Stimulated activated CD8-positive, alpha-beta memory T cell treated with anti-CD3 and anti-CD28 coated beads, Interleukin-2, amount 100 ng/mL, for 1 hour (primary cell): ENCODE results near the gene ZNF512.
"Not testable (repeated sequence)": the region's sequence is repeated elsewhere in the genome, so short reads cannot be mapped to it uniquely, and the experiment has no call there.

ENCODE experiments used
- DNase-seq, 2 donors: peaks; one replicate each; pipeline ENCODE4 v3.0.0-alpha.2; 2020; ENCODE audit warnings: low read depth in 2 of 2

Gene ZNF512, protein sequence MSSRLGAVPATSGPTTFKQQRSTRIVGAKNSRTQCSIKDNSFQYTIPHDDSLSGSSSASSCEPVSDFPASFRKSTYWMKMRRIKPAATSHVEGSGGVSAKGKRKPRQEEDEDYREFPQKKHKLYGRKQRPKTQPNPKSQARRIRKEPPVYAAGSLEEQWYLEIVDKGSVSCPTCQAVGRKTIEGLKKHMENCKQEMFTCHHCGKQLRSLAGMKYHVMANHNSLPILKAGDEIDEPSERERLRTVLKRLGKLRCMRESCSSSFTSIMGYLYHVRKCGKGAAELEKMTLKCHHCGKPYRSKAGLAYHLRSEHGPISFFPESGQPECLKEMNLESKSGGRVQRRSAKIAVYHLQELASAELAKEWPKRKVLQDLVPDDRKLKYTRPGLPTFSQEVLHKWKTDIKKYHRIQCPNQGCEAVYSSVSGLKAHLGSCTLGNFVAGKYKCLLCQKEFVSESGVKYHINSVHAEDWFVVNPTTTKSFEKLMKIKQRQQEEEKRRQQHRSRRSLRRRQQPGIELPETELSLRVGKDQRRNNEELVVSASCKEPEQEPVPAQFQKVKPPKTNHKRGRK

DNA sequence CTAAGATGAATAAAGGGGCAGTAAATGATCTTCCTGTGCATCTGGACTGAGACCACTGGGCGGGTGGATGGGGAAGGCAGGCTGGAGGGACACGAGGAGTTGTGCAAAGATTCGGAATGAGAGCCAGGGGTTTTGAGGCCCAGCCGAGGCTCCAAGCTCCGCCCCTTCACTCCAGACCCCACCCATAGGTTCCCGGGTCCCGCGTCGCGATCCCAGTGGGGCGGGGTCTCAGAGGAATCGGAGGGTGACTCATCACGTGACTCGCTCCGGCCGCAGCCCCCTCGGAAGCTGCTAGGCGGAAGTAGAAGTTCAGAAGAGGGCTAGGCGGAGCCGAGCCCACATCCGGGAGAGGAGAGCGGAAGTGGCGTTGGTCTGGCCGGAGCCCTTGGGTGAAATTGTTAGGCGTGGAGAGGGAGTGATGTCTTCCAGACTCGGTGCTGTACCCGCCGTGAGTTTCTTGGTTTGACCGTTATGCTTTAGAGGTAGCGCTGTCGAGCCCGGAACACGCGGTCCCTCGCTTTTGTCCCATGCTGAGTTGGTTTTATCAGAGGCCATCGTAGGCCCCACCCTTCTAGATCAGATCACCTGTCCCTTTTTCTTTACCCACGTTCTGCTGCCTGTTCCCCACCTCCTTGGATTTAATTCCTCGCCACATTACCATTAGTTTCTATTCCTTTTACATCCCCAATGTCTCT is at the start of gene ZNF512:
ZNF512 (plus strand) TSS at position 348 of the 695 bp plus-strand sequence; CDS start at position 419, 71 bp downstream.
- peak; percentile 50 to 59 for DNase-seq

DNA sequence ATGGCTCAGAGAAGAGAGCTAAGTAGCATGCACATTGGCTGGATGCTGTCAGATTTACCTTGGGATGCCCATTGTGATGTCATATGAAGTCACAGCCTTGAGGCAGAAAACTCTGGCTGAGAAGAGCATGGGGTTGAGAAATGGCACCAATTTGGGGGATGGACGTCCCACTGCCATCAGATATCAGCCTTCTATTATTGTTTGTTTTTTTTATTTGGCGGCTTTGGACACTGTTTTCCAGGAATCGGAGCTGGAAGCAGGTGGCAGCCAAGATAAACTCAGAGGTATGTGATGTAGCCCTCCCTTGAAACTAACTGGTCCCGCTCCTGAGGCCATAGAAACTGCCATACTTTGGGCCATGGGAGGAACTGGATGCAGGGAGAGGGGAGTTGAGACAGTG is 45.6 kb upstream of the ZNF512 start:
- no peak for DNase-seq

GRCh38 chr2:27538839-27539450 is 43.9 kb upstream of the ZNF512 start:
- not testable (repeated sequence) for DNase-seq

- DNase-seq = not testable (repeated sequence)
These were observed 43.2 kb upstream of the ZNF512 start for GRCh38 chr2:27539649-27540048.

- no peak for DNase-seq
These were observed 38.6 kb upstream of the ZNF512 start for GRCh38 chr2:27544143-27544821.

DNA sequence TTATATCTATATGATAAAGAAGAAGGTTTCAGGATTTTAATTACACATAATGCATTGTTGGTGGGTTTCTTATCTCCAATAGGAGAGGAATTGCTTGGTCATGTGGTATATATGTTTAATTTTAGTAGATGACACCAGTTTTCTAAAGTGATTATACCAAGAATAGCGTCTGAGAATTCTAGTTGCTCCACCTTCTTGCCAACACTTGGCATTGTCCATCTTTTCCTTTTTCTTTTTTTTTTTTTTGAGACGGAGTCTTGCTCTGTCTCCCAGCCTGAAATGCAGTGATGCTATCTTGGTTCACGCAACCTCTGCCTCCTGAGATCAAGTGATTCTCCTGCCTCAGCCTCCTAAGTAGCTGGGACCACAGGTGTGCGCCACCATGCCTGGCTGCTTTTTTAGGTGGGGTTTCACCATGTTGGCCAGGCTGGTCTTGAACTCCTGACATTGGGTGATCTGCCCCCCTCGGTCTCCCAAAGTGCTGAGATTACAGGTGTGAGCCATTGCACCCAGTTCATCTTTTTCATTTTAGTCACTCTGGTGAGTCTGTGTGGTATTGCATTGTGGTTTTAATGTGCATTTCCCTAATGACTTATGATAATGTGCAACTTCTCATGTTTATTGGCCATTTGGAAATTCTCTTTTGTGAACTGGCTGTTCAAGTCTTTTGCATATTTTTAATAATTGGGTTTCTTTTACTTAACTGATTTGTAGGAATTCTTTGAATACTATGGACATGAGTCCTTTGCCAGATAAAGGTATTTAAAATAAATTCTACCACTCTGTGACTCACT is 37.3 kb upstream of the ZNF512 start:
- DNase-seq = no peak

DNA sequence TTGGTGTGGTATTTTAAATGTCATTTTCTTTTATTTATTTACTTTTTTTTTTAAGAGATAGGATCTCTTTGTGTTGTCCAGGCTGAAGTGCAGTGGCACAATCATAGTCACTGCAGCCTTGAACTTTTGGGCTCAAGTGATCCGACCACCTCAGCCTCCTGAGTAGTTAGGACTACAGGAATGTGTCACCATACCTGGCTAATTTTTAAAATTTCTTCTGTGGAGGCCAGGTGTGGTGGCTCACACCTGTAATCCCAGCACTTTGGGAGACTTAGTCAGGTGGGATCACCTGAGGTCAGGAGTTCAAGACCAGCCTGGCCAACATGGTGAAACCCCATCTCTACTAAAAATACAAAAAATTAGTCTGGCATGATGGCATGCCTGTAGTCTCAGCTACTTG is 33.5 kb upstream of the ZNF512 start:
- no peak for DNase-seq

- no peak for DNase-seq
These were observed 31.3 kb upstream of the ZNF512 start for GRCh38 chr2:27551514-27551913.

DNA sequence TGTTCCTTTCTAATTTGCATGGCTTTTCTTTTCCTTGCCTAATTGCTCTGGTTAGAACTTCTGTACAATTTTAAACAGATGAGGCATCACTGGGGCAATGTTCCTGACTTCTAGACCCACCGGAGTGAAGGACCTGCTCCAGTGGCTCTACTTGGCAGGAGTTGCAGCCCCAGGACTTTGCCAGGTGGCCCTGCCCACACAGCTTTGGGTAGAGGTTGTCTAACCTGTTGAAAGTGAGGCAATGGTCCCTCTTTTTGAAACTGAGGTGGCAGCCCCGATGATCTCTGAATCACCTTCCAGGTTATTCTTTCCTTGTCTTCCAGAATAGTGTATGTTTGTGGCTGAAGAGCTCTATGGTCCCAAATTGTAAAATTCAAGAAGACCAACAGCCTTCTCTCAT is 29.9 kb upstream of the ZNF512 start:
- DNase-seq = no peak

- not testable (repeated sequence) for DNase-seq
These were observed 28.4 kb upstream of the ZNF512 start for GRCh38 chr2:27554451-27554850.

- no peak for DNase-seq
These were observed 23.6 kb upstream of the ZNF512 start for GRCh38 chr2:27559228-27559627.

DNA sequence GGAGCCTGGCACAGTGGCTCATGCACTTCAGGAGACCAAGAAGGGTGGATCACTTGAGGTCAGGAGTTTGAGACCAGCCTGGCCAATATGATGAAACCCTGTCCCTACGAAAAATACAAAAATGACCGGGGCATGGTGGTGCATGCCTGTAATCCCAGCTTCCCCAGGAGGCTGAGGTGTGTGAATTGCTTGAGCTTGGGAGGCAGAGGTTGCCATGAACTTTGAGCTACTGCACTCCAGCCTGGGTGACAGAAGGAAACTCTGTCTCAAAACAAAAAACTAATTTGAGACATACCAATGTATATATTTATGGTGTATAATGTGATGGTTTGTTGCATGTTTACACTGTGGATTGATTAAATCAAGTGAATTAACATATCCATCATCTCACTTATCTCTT is 21.8 kb upstream of the ZNF512 start:
- no peak for DNase-seq

DNA sequence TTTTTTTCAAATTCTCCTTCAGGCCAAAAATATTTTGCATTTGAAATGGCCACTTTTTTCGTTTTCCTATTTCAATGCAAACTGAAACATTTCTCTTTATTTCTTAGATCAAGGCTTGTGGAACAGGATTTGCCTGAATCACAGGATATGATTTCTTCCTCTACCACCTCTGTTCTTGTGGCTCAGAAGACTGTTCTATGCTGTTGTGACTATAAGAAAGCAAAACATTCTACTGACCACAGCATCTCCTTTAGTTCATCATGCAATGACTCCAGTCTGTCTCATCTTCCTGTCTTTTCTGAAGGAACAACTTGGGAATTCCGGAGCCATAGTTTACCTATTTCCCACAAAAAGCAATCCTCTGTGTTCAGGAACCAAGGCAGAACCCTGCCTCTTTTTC is 16.2 kb upstream of the ZNF512 start:
- DNase-seq = no peak

GRCh38 chr2:27569398-27569797 is 13.4 kb upstream of the ZNF512 start:
- DNase-seq = no peak

GRCh38 chr2:27571197-27571596 is 11.6 kb upstream of the ZNF512 start:
- DNase-seq = no peak

- DNase-seq = no peak
These were observed 11.2 kb upstream of the ZNF512 start for GRCh38 chr2:27571681-27572080.

DNA sequence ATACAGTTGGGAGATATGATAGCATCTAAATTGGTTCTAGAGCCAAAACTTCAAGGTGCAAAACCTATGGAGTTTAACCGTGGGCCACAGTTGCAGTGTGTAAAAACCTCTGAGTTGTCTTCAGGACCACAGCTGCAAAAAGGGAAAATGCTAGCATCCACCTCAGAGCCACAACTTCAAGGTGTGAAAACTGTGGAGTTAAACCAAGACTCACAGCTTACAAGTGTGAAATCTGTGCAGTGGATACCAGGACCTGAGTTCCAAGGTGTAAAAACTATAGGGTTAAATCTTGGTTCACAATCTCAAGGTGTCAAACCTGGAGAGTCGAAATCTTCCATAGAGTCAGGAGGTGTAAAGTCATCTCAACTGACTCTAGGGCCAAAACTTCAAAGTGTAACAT is 10.4 kb upstream of the ZNF512 start:
- DNase-seq = no peak

DNA sequence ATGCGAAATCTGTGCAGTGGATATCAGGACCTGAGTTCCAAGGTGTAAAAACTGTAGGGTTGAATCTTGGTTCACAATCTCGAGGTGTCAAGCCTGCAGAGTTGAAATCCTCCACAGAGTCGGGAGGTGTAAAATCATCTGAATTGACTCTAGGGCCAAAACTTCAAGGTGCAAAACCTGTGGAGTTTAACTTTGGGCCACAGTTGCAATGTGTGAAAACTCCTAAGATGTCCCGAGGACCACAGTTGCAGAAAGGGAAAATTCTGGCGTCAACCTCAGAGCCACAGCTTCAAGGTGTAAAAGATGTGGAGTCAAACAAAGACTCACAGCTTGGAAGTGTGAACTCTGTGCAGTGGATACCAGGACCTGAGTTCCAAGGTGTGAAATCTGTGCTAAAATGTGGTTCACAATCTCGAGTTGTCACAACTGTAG is 9.8 kb upstream of the ZNF512 start:
- no peak for DNase-seq

- DNase-seq = no peak
These were observed 9.4 kb upstream of the ZNF512 start for GRCh38 chr2:27573452-27573851.

GRCh38 chr2:27581417-27582128 is 1.3 kb upstream of the ZNF512 start:
- DNase-seq = no peak
